HepG2 (cell line): ENCODE measurements around the gene C16orf82. TPM values are rescaled to one million over a fixed set of nuclear protein-coding genes. Genes with fewer than 3 reads are reported as not detected.

Source experiments
- ATAC-seq: fragments of 200-7000 bp; cut with Tn5 transposase; 3 replicates; pipeline ENCODE4 v1.9.1; 2020; ENCODE audit warnings: mild to moderate bottlenecking, moderate library complexity
- BruUV-seq: library from RNA; stranded (reverse); fragments of 400-500 nt; replicated peaks from 2 replicates; lab custom pipeline; 2021; lab: Mats Ljungman, UMichigan
- CTCF ChIA-PET: fragments of 300-600 bp; formaldehyde crosslinking; extraction: SDS; loops from one replicate; lab custom pipeline; 2021; ENCODE audit warnings: low total read pairs, inconsistent platforms, low intra/inter-chr PET ratio; lab: Yijun Ruan, JAX
- POLR2A ChIA-PET: fragments of 350-600 bp; sonication (Branson Sonifier 250); formaldehyde crosslinking; loops from one replicate; lab custom pipeline; 2020; ENCODE audit warnings: antibody characterized with exemption, inconsistent platforms; lab: Yijun Ruan, JAX
- DNase-seq: peaks from one replicate; pipeline ENCODE4 v3.0.0-alpha.2; 2015; ENCODE audit warnings: low spot score
- FAIRE-seq: peaks from 3 replicates; lab custom pipeline; 2011; peaks lifted over from hg19 to GRCh38; lab: Jason Lieb, UNC
- H2AFZ ChIP-seq: one replicate; pipeline ENCODE4 v1.6.1; 2011; ENCODE audit warnings: low read length, inconsistent platforms
- H3K27ac ChIP-seq: fragments of 300-600 bp; 3 replicates; pipeline ENCODE4 v1.8.0; 2011; ENCODE audit warnings: mixed run types, mild to moderate bottlenecking, mixed read lengths, low read length, inconsistent platforms; ENCODE audit not compliant: insufficient read depth; ENCODE audit errors: extremely low read length
- H3K27me3 ChIP-seq, 2 experiments: fragments of 200-600 bp in 1 of 2; 2 replicates in 1 of 2; 3 replicates in 1 of 2; pipeline versions ENCODE4 v1.6.0 to v1.8.0; 2011; ENCODE audit warnings: low read length in 2 of 2, mild to moderate bottlenecking in 2 of 2, moderate library complexity in 2 of 2, inconsistent platforms in 1 of 2; ENCODE audit not compliant: insufficient read depth in 2 of 2, control insufficient read depth in 1 of 2
- H3K36me3 ChIP-seq, 2 experiments: fragments of 200-600 bp in 1 of 2; replicated peaks in 1 of 2; 2 replicates in 1 of 2; 3 replicates in 1 of 2; pipeline versions ENCODE4 v1.5.1 to v1.8.0; 2011; ENCODE audit warnings: low read length in 2 of 2, inconsistent platforms in 1 of 2; ENCODE audit not compliant: insufficient read depth in 2 of 2, control insufficient read depth in 1 of 2
- H3K4me1 ChIP-seq: 2 replicates; pipeline ENCODE4 v1.5.1; 2012; ENCODE audit warnings: low read length, inconsistent platforms; ENCODE audit not compliant: insufficient read depth
- H3K4me2 ChIP-seq: 2 replicates; pipeline ENCODE4 v1.6.0; 2011; ENCODE audit warnings: low read depth, low read length, inconsistent platforms
- H3K4me3 ChIP-seq, 3 experiments: fragments of 200-600 bp in 1 of 3; sonication (generic), shearing (Covaris generic) in 1 of 3; replicated peaks in 1 of 3; 2 replicates each; pipeline ENCODE4 v1.5.1; 2011 to 2016; ENCODE audit warnings: low read length in 3 of 3, inconsistent platforms in 2 of 3, low read depth in 2 of 3, mild to moderate bottlenecking in 2 of 3, control low read depth in 1 of 3, mixed read lengths in 1 of 3; ENCODE audit not compliant: insufficient read depth in 1 of 3
- H3K79me2 ChIP-seq: one replicate; pipeline ENCODE4 v1.6.1; 2011; ENCODE audit warnings: low read length, inconsistent platforms; ENCODE audit not compliant: insufficient read depth
- H3K9ac ChIP-seq: 2 replicates; pipeline ENCODE4 v1.6.0; 2011; ENCODE audit warnings: mild to moderate bottlenecking, low read depth, low read length, inconsistent platforms; ENCODE audit not compliant: insufficient read depth
- H3K9me3 ChIP-seq: 2 replicates; pipeline ENCODE4 v1.5.1; 2012; ENCODE audit warnings: mild to moderate bottlenecking, low read length
- H4K20me1 ChIP-seq: 2 replicates; pipeline ENCODE4 v1.6.0; 2011; ENCODE audit warnings: inconsistent platforms, mild to moderate bottlenecking, low read length, moderate library complexity; ENCODE audit not compliant: insufficient read depth
- ATF7 ChIP-seq, 2 experiments: fragments of 450-650 bp in 1 of 2; sonication (generic) in 1 of 2; formaldehyde crosslinking in 1 of 2; IDR thresholded peaks; 2 replicates each; pipeline versions ENCODE4 v1.4.0 to v1.6.1; 2016 to 2020; ENCODE audit warnings: antibody characterized with exemption in 1 of 2, mild to moderate bottlenecking in 1 of 2, missing genetic modification reagents in 1 of 2
- BHLHE40 ChIP-seq: IDR thresholded peaks from 2 replicates; pipeline ENCODE4 v1.6.1; 2011; ENCODE audit warnings: low read length, improper control_type of control experiment
- CREB1 ChIP-seq, 2 experiments: fragments of 450-650 bp in 1 of 2; IDR thresholded peaks; 2 replicates each; pipeline ENCODE4 v1.6.1; 2016 to 2017; ENCODE audit warnings: control low read depth in 1 of 2, mild to moderate bottlenecking in 1 of 2, missing compliant biosample characterization in 1 of 2, missing genetic modification characterization in 1 of 2
- ESRRA ChIP-seq: sonication (generic); formaldehyde crosslinking; IDR thresholded peaks from 2 replicates; pipeline ENCODE4 v1.5.1; 2020; ENCODE audit warnings: mild to moderate bottlenecking, low read depth, missing genetic modification reagents
- FOXO1 ChIP-seq: sonication (generic); formaldehyde crosslinking; IDR thresholded peaks from 2 replicates; pipeline ENCODE4 v1.4.0; 2020; ENCODE audit warnings: missing genetic modification reagents
- HOXA7 ChIP-seq: sonication (generic); formaldehyde crosslinking; IDR thresholded peaks from 2 replicates; pipeline ENCODE4 v1.8.1; 2022; ENCODE audit warnings: mild to moderate bottlenecking, missing genetic modification reagents, moderate library complexity
- MIXL1 ChIP-seq: IDR thresholded peaks from 2 replicates; pipeline ENCODE4 v1.6.1; 2016
- SIN3A ChIP-seq: IDR thresholded peaks from 2 replicates; pipeline ENCODE4 v1.6.1; 2011; ENCODE audit warnings: low read depth, mild to moderate bottlenecking, control low read depth, low read length, borderline replicate concordance
- ZNF124 ChIP-seq: sonication (generic); formaldehyde crosslinking; IDR thresholded peaks from 2 replicates; pipeline ENCODE4 v1.4.0; 2020; ENCODE audit warnings: missing genetic modification reagents
- ZNF607 ChIP-seq: sonication (generic); formaldehyde crosslinking; IDR thresholded peaks from 2 replicates; pipeline ENCODE4 v1.5.1; 2020; ENCODE audit warnings: missing genetic modification reagents, mild to moderate bottlenecking, borderline replicate concordance
- ZSCAN21 ChIP-seq: sonication (generic); formaldehyde crosslinking; IDR thresholded peaks from 2 replicates; pipeline ENCODE4 v1.8.0; 2022; ENCODE audit warnings: mild to moderate bottlenecking, missing genetic modification reagents, moderate library complexity, borderline replicate concordance
- WGBS: methylation state at CpG from one replicate; pipeline ENCODE4 v1.1.6; 2017; ENCODE audit warnings: low lambda C conversion rate; 5-methylcytosine and 5-hydroxymethylcytosine counted together
- in situ Hi-C: cut with HindIII; loops from 2 replicates; pipeline ENCODE4 v1.10.0; 2017; ENCODE audit warnings: low pct_unique_long_range_greater_than_20kb; ENCODE audit not compliant: extremely low pct_ligation_motif_present
- intact Hi-C: fragments of 100-400 bp; cut with micrococcal nuclease; formaldehyde crosslinking; loops from one replicate; pipeline ENCODE4 v1.10.0; 2022; ENCODE audit not compliant: unreplicated experiment
- polyA plus RNA-seq, 8 experiments: library from polyadenylated mRNA; depleted of rRNA in 3 of 8; stranded (reverse) in 7 of 8; unstranded in 1 of 8; fragments of >200 nt; fragmentation: Illumina TruSeq in 4 of 8; extraction: Trizol in 4 of 8; gene quantifications; 2 replicates each; pipeline versions ENCODE4 v1.2.1 to v1.2.3, GENCODE V29; 2011 to 2016; ENCODE audit warnings: low read depth in 4 of 8, missing spikeins in 1 of 8, mixed read lengths in 1 of 8; ENCODE audit not compliant: insufficient read depth in 1 of 8
- total RNA-seq, 5 experiments: library from RNA; depleted of rRNA; stranded (reverse); fragments of >200 nt; fragmentation: Illumina TruSeq; extraction: Trizol; gene quantifications; 2 replicates each; pipeline ENCODE4 v1.2.3, GENCODE V29; 2016; ENCODE audit warnings: low read depth in 1 of 5
- TF ChIP-seq, protein P1 (sequence below): sonication (generic); formaldehyde crosslinking; IDR thresholded peaks from 2 replicates; pipeline ENCODE4 v1.4.0; 2020; ENCODE audit warnings: missing genetic modification reagents
- TF ChIP-seq, protein P2 (sequence below): sonication (generic); formaldehyde crosslinking; IDR thresholded peaks from 2 replicates; pipeline ENCODE4 v1.4.0; 2020; ENCODE audit warnings: missing genetic modification reagents, borderline replicate concordance

Gene C16orf82
- total and polyA plus RNA-seq, 2 of the 13 experiments (the other 11 are each of a cell fraction or from before 2014, with no cell fraction given), result not detected

DNA sequence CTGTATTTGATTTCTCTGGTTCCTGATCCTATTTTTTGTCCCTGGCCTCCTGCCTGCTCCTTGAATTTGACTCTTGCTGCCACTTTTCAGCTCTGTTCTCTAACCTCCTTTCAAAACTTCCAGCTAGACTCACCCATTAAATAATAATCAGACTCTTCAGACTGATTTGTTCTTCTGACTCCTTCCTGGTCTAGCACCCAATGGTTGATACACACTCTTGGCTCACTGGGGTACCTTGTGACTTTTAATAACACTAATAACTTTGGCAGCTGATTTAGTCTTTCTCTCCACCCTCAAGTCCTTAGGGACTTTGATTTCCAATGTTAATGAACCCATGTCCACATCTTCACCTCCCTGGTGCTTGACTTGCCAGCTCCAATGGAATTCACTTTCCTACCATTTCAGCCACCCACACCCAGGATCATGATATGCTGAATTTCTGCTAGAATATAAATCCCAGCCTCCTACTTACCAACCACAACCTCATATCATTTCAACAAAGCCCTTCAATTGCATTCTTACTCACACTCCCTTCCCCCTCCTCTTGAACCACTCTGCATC, 19.7 kb upstream of the C16orf82 start (continued):
- no peak for TF ChIP-seq ZNF124 (CRISPR knock-in tag)
- TF ChIP-seq, protein P1, sequence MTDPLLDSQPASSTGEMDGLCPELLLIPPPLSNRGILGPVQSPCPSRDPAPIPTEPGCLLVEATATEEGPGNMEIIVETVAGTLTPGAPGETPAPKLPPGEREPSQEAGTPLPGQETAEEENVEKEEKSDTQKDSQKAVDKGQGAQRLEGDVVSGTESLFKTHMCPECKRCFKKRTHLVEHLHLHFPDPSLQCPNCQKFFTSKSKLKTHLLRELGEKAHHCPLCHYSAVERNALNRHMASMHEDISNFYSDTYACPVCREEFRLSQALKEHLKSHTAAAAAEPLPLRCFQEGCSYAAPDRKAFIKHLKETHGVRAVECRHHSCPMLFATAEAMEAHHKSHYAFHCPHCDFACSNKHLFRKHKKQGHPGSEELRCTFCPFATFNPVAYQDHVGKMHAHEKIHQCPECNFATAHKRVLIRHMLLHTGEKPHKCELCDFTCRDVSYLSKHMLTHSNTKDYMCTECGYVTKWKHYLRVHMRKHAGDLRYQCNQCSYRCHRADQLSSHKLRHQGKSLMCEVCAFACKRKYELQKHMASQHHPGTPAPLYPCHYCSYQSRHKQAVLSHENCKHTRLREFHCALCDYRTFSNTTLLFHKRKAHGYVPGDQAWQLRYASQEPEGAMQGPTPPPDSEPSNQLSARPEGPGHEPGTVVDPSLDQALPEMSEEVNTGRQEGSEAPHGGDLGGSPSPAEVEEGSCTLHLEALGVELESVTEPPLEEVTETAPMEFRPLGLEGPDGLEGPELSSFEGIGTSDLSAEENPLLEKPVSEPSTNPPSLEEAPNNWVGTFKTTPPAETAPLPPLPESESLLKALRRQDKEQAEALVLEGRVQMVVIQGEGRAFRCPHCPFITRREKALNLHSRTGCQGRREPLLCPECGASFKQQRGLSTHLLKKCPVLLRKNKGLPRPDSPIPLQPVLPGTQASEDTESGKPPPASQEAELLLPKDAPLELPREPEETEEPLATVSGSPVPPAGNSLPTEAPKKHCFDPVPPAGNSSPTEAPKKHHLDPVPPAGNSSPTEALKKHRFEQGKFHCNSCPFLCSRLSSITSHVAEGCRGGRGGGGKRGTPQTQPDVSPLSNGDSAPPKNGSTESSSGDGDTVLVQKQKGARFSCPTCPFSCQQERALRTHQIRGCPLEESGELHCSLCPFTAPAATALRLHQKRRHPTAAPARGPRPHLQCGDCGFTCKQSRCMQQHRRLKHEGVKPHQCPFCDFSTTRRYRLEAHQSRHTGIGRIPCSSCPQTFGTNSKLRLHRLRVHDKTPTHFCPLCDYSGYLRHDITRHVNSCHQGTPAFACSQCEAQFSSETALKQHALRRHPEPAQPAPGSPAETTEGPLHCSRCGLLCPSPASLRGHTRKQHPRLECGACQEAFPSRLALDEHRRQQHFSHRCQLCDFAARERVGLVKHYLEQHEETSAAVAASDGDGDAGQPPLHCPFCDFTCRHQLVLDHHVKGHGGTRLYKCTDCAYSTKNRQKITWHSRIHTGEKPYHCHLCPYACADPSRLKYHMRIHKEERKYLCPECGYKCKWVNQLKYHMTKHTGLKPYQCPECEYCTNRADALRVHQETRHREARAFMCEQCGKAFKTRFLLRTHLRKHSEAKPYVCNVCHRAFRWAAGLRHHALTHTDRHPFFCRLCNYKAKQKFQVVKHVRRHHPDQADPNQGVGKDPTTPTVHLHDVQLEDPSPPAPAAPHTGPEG (CRISPR knock-in tag), result no peak
- no peak for TF ChIP-seq ESRRA (CRISPR knock-in tag)
- no peak for TF ChIP-seq ZNF607
- no peak for TF ChIP-seq MIXL1 (CRISPR knock-in tag)

DNA sequence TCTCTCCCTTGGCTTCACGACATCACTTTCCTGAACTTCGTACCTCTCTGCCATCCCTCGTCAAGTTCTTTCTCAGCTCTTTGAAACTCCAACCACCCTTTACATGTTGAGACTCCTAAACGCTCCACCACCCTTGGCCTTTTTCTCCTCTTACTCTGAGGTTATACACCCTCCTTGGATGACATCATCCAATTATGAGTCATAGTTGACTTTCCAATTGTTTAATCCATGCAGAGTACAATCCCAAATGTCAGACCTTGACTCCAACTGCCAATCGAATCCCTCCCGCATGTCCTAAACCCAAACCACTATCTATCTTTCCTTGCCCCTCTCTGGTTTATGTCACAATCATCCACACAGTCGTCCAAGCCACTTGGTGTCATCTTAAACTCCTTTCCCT, 18.4 kb upstream of the C16orf82 start:
- intact Hi-C loops, result no loop called here
- POLR2A ChIA-PET, result no interaction called here
- 3% methylated on average over 7 of the region's 7 CpGs for WGBS
- TF ChIP-seq CREB1 (IDR thresholded peaks at IDR 0.05) (peak; percentile 82), CREB1 (CRISPR knock-in tag; IDR thresholded peaks at IDR 0.05) (no peak), HOXA7 (CRISPR knock-in tag) (no peak), SIN3A (no peak), FOXO1 (CRISPR knock-in tag) (no peak), ATF7 (IDR thresholded peaks at IDR 0.05) (peak; percentile 97), ATF7 (CRISPR knock-in tag; IDR thresholded peaks at IDR 0.05) (no peak), ZSCAN21 (CRISPR knock-in tag) (no peak), BHLHE40 (no peak)
- TF ChIP-seq, protein P2, sequence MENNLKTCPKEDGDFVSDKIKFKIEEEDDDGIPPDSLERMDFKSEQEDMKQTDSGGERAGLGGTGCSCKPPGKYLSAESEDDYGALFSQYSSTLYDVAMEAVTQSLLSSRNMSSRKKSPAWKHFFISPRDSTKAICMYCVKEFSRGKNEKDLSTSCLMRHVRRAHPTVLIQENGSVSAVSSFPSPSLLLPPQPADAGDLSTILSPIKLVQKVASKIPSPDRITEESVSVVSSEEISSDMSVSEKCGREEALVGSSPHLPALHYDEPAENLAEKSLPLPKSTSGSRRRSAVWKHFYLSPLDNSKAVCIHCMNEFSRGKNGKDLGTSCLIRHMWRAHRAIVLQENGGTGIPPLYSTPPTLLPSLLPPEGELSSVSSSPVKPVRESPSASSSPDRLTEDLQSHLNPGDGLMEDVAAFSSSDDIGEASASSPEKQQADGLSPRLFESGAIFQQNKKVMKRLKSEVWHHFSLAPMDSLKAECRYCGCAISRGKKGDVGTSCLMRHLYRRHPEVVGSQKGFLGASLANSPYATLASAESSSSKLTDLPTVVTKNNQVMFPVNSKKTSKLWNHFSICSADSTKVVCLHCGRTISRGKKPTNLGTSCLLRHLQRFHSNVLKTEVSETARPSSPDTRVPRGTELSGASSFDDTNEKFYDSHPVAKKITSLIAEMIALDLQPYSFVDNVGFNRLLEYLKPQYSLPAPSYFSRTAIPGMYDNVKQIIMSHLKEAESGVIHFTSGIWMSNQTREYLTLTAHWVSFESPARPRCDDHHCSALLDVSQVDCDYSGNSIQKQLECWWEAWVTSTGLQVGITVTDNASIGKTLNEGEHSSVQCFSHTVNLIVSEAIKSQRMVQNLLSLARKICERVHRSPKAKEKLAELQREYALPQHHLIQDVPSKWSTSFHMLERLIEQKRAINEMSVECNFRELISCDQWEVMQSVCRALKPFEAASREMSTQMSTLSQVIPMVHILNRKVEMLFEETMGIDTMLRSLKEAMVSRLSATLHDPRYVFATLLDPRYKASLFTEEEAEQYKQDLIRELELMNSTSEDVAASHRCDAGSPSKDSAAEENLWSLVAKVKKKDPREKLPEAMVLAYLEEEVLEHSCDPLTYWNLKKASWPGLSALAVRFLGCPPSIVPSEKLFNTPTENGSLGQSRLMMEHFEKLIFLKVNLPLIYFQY (CRISPR knock-in tag), result no peak

More for the DNA sequence above, 18.4 kb upstream of the C16orf82 start:
- no peak for FAIRE-seq
- Histone ChIP-seq H3K9ac (no peak overlapping the region), H3K4me3 (no peak overlapping the region), H3K36me3 (no peaks in the 10 kb centered on the region), H3K27ac (no peak overlapping the region), H3K27me3 (peaks cover 0 to 21% of the 10 kb centered on the region in 2 experiments; a peak in 3 of 5 replicates), H3K9me3 (no peaks in the 10 kb centered on the region), H3K4me2 (no peak overlapping the region), H2AFZ (no peak overlapping the region), H3K79me2 (no peaks in the 10 kb centered on the region), H3K4me1 (no peaks in the 10 kb centered on the region), H4K20me1 (no peaks in the 10 kb centered on the region)
- CTCF ChIA-PET, result no interaction called here
- BruUV-seq, result no TSS peak
- no peak for ATAC-seq
- DNase-seq, result no peak
- in situ Hi-C loops, result no loop called here
